SU-DHL-6 (cell line): Measurements from ENCODE around the gene ZNF483.

ENCODE experiments used
- CTCF ChIP-seq: fragments of 200-600 bp; sonication (generic); IDR thresholded peaks from one replicate; pipeline ENCODE4 v1.5.1; 2017; ENCODE audit warnings: antibody characterized with exemption, mild to moderate bottlenecking, low read length, moderate library complexity; ENCODE audit not compliant: insufficient read depth, poor library complexity, severe bottlenecking
- EZH2phosphoT487 ChIP-seq: fragments of 200-600 bp; sonication (generic), shearing (Covaris generic); conservative IDR thresholded peaks from 2 replicates; pipeline ENCODE4 v1.6.1; 2018; ENCODE audit warnings: mild to moderate bottlenecking, antibody characterized with exemption, low read length, moderate library complexity, mixed read lengths

GRCh38 chr9:111559000-111559610 is 34.1 kb downstream of the ZNF483 start:
- no peak for TF ChIP-seq CTCF
- TF ChIP-seq EZH2phosphoT487, result no peak
